Hepatocyte (in vitro differentiated cells): ENCODE data around the gene RETREG2.

ENCODE experiments used
- CTCF ChIP-seq: fragments of 200-600 bp; sonication (generic); IDR thresholded peaks from 2 replicates; pipeline ENCODE4 v1.5.1; 2016; ENCODE audit warnings: antibody characterized with exemption, mild to moderate bottlenecking; ENCODE audit not compliant: poor library complexity
- EZH2 ChIP-seq: fragments of 200-600 bp; sonication (generic); IDR thresholded peaks from 2 replicates; pipeline ENCODE4 v1.6.1; 2016; ENCODE audit warnings: antibody characterized with exemption, mild to moderate bottlenecking, borderline replicate concordance
- EZH2phosphoT487 ChIP-seq: fragments of 200-600 bp; sonication (generic); IDR thresholded peaks from one replicate; pipeline ENCODE4 v1.6.1; 2018; ENCODE audit warnings: antibody characterized with exemption, mild to moderate bottlenecking, low read depth, moderate library complexity; ENCODE audit not compliant: unreplicated experiment, severe bottlenecking

- TF ChIP-seq CTCF (no peak), EZH2phosphoT487 (no peak), EZH2 (no peak)
These were observed 44.0 kb downstream of the RETREG2 start for GRCh38 chr2:219221957-219222518.
